Skeletal muscle cell (primary cell): ENCODE results near the gene TMED6.

ENCODE experiments used
- DNase-seq: peaks from one replicate; pipeline ENCODE4 v3.0.0-alpha.2; 2010; ENCODE audit warnings: low read depth
- H3K4me3 ChIP-seq: 2 replicates; pipeline ENCODE4 v1.5.1; 2011; ENCODE audit warnings: low read depth, mild to moderate bottlenecking, control low read depth, low read length, moderate library complexity

The TMED6 gene

DNA sequence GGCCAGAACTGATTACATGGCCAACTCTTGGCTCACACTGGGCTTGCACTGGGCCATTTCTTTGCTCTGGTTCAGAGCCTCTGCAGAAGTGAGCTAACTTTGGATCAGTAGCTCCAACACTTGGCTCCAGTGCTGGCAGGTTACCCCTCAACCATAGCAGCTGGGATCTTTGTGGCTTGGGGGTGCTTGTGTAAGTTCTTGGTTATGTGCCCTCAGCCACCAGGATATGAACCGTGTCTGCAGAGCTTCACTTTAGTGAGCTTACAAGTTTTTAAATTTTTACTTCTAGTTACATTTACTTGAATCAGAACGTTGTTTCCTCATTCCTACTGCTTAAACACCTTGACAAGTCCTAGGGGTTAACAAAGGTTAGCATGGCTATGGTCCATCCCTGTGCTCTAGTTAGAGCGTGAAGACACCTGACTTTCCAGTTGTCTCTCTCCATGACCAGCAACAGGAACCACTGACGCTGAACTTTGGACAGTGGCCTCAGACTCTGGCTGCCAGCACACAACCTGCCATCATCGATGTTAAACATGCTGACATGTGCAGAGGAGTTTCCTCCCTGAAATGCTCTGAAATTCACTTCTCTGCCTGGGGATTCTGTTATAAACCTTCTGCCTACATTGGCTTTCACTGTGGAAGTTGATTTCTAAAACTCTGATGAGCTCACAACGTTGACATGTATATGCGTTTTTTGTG is 25.3 kb downstream of the TMED6 start:
- H3K4me3 ChIP-seq: no peak overlapping the region

GRCh38 chr16:69325784-69326171 is 25.8 kb downstream of the TMED6 start:
- no peak for DNase-seq
- H3K4me3 ChIP-seq: no peak overlapping the region

More for the DNA sequence above, 25.3 kb downstream of the TMED6 start:
- DNase-seq: no peak

GRCh38 chr16:69324585-69325253 is 26.9 kb downstream of the TMED6 start:
- H3K4me3 ChIP-seq: no peak overlapping the region
- no peak for DNase-seq

- H3K4me3 ChIP-seq: no peak overlapping the region
- DNase-seq: no peak
These were observed 27.5 kb downstream of the TMED6 start for GRCh38 chr16:69324013-69324531.

- DNase-seq: no peak
- no peak overlapping the region for H3K4me3 ChIP-seq
These were observed 28.2 kb downstream of the TMED6 start for GRCh38 chr16:69323415-69323814.

DNA sequence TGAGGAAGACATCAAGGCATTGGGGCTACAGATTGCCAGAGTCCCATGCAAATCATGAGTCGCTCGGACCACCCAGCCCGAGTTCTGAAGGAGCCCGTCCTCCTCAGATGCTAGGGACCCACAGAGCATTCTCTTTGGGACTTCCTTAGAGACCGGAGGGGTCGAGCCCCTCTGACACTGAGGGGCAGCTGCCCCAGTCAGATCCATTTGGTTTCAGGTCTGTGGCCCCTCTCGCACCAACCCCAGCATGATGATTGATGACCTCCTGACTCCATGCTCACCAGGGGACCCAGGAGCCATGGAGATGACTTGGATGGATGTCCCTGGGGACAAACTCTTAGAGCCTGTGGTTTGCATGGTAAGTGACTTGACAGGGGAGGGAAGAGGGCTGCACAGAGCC is 29.2 kb downstream of the TMED6 start:
- DNase-seq: no peak
- H3K4me3 ChIP-seq: no peak overlapping the region

GRCh38 chr16:69321080-69321479 is 30.5 kb downstream of the TMED6 start:
- no peak for DNase-seq
- H3K4me3 ChIP-seq: no peak overlapping the region

DNA sequence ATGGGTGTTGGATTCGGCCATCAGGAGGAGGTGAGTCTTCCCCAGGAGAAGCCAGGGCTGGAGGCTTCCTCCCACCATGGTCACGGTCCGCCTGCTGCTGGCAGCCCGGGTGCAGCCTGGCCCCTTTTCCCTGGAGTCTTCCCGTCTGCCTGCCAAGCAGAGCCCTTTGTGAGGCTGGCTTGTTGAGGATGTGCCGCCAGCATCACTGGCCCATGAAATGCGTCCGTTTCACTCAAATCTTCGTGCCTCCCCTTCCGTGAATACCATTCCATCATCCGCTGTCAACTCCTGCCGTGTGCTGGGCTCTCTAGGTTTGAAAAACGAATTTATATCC is 30.9 kb downstream of the TMED6 start:
- no peak for DNase-seq
- no peak overlapping the region for H3K4me3 ChIP-seq

- DNase-seq: no peak
- H3K4me3 ChIP-seq: no peak overlapping the region
These were observed 31.5 kb downstream of the TMED6 start for GRCh38 chr16:69319826-69320739.

- no peak overlapping the region for H3K4me3 ChIP-seq
- no peak for DNase-seq
These were observed 32.2 kb downstream of the TMED6 start for GRCh38 chr16:69319381-69319780.

- DNase-seq: no peak
- H3K4me3 ChIP-seq: no peak overlapping the region
These were observed 32.7 kb downstream of the TMED6 start for GRCh38 chr16:69318911-69319289.

DNA sequence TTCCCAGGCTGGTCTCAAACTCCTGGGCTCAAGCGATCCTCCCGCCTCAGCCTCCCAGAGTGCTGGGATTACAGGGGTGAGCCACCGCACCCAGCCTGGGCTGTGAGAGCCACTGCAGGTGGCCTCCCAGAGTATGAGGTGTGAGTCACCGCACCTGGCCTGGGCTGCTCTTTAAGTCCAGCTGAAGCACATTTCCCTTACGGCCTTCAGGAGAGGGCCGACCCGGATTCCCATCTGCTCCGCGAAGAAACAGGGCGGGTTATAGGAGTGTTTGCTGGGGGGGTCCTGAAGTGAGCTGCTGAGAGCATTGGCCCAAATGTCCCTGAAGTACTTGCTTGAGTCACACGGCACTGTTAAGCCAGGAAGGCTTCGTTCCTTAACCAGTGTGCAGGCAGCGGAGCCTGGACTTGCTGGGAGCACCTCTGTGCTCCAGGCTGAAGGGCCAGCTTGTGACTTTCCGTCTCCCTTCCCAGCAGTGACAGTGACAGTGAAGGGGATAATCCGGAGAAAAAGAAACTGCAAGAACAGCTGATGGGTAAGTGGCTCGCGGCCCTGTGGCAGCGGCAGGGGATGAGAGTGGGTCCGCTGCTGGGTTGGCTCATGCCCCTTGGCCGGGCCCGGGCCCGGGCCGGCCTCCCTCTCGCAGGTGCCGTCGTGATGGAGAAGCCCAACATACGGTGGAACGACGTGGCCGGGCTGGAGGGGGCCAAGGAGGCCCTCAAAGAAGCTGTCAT is 33.2 kb downstream of the TMED6 start:
- H3K4me3 ChIP-seq: no peak overlapping the region
- DNase-seq: no peak

- DNase-seq: no peak
- no peak overlapping the region for H3K4me3 ChIP-seq
These were observed 35.0 kb downstream of the TMED6 start for GRCh38 chr16:69316595-69317034.

DNA sequence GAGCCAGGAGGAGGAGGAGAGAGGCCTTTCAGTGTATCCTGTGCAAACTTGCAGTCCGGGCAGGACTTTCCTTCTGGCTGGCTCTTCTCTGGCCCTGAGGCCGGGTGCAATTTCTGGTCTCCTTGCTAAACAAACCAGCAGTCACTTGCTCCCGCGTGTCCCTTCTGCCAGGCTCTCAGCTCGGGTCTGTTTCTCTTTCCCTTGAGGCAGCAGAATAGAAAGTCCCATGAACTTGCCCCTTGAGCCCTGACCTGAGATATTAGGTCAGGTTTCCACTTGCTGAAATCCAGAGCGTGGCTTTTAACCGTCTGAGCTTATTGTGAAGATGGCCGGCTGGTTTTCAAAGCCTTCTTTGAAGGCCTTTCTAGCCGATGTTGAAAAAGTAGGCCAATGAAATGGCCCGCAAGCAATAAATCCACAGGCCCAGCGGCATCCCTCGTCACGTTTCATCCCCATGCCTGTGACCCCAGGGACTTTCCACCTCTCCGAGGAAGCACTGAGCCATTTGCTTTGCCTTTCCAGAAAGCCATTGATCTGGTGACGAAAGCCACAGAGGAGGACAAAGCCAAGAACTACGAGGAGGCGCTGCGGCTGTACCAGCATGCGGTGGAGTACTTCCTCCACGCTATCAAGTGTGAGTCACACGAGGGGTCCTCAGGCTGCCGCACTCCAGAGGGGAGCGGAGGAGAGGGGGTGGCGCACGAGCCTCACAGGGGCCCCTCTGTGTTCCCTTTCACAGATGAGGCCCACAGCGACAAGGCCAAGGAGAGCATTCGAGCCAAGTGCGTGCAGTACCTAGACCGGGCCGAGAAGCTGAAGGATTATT is 35.9 kb downstream of the TMED6 start:
- H3K4me3 ChIP-seq: no peak overlapping the region
- no peak for DNase-seq

DNA sequence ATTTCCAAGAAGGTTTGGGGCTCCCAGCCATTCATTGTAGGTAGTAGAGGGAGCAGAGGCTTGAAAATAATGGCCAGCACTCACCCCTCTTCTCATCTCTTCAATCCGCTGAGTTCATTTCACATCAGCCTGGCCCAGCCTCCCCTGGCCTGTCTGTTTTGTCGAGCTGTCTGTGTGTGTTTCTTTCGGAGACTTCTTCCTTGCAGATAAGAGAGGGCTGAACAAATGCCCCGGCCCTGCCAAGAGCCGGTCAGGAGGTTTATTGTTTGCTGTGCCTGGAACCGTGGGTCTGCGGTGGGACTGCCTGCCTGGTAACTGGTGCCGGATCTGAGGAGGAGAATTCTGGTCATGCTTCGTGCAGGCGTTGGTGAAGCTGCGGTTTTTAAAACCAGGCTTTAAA is 37.1 kb downstream of the TMED6 start:
- DNase-seq: no peak
- H3K4me3 ChIP-seq: no peak overlapping the region

- H3K4me3 ChIP-seq: no peak overlapping the region
These were observed 38.1 kb downstream of the TMED6 start for GRCh38 chr16:69313469-69313868.

DNA sequence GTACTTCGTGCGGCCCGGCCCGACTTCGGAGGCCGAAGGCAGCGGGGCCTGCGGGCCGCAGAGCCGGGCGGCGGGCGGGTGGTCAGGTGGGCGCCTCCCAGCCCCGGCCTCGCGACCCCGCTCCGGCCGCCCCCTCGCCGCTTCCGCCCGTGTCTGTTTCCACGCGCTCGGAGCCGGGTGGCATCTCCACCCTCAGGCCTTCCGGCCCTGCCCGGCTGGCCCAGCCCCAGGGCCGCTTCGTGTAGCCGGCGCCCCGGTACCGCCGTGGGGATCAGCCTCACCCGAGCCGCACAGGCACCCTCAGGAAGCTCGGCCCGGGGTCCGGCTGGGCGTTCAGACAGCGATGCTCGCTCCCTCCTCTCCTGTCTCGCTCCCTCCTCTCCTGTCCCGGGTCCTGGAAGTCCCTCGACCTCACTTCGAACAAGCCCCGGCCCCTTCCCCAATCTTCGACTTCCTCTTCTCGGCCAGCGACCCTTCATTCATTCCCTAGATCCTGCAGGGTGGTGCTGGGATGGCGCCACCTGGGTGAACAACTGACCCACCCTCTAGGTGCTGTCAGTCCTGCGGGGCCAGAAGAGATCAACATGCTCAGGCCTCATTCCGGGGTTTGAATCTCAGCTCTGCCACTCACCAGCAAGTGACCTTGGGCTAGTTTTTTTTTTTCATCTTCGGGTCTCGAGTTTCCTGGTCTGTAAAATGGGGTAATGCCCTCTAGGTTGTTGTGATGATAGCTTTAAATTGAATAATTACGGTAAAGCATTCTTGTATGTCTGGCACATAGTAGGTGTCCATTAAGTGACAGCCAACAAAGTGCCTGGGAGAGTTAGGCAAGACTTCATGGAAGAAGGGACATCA is 39.8 kb downstream of the TMED6 start:
- no peak for DNase-seq
- peak overlapping the region; percentile 88 for H3K4me3 ChIP-seq

More at GRCh38 chr16:69313469-69313868, 38.1 kb downstream of the TMED6 start:
- DNase-seq: no peak
